Dedifferentiated amniotic fluid mesenchymal stem cell (primary cell): ENCODE results near the gene EPN1.

Experiments used
- DNase-seq: peaks from one replicate; pipeline ENCODE4 v3.0.0-alpha.2; 2016; ENCODE audit errors: extremely low spot score

Gene EPN1

GRCh38 chr19:55646889-55647731 lies 27.9 kb upstream of the EPN1 start:
- no peak for DNase-seq

DNA sequence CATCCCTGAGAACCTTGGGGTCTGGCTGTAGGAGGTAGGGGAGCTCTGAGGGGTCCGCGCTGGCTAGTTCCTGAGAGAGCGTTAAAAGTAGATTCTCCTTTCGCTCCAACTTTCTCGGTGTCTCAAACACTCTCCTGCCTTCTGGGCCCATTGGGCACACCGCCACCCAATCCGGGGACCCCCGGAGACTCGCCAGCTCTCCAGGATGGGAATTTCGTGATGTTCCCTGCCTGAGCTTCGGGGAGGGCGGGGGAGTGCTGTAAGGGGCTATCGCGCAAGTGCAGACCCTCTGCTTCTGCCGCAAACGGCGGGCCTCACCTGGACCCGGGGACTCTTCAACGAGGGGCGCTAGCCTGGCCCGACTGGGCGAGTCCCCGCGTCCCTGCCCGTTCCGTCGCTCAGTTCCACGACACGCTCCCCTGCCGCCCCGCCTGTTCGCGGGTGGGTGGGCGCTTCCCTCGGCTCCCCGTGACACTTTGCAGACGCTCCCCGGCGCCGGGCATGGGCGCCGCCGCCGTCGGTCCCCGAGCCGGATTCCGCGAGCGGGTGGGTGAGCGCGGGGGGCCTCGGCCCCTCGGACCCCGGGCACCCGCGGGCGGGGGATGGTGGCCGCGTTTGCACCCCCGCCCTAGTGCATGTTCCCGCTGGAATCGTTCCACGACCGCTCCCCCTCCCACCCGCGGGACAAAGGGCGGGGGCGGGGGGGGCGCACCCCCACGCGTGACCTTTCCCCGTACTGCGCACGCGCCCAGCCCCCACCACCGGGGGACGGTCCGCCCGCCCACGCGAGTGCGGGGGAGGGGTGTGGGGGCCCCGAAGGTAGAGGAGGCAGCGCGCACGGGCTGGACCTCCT lies 27.1 kb upstream of the EPN1 start, which contains the start of gene CCDC106:
Gene CCDC106, plus strand, starts transcription at position 481 of the 853 bp plus-strand sequence. CDS start 835 bp downstream, outside the sequence.
- peak; percentile 44 for DNase-seq

- DNase-seq: no peak
These were observed 26.3 kb upstream of the EPN1 start for GRCh38 chr19:55648585-55649267.

- no peak for DNase-seq
These were observed 25.5 kb upstream of the EPN1 start for GRCh38 chr19:55649268-55650125.

DNA sequence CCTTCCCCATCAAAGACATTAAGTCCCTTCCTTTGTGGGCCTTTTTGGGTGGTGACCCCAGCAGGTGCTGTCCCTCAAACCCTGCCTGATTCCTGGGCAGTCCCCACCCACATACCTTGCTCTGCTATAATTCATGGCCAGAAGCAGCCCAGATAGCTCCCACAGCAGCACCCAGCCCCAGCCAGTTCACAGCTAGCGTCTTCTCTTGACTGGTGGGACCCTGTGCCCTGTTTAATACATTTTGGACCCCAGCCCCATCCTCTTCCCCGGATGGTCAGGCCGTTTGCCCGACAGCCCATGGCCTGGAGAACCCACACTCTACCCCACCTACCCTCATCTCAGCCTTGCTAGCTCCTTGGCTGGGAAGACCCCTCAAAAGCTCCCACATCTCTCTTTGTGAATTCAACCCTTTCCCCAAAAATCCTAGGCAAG lies 24.9 kb upstream of the EPN1 start:
- no peak for DNase-seq

DNA sequence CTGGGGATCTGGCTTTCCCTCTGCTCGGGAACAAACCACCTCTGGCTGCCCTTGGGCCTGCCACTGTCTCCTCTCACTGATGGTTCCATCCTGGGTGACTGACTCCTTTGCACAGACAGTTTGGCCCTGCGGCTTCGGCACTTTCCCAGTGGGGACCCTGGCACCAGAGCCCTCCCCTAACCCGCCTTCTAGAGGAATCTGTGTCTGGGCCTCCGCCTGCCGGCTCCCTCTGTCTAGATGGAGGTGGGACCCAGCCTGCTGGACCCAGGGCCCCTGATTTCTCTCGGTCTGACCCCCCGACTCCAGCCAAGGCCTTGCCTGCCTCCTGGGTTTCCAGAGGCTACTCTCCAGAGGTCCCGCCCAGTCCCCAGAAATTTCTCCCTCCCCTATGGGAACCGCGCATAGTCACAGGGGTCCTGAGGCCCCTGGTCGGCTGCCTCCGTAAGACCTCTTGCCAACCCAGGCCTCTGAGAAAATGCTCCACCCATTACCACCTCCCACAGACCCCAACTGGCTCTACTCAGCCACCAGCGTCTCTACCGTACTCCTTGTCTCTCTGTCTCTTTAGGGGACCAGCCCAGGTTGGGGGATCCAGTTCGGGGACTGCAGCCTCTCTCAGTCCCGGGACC lies 24.3 kb upstream of the EPN1 start:
- DNase-seq: no peak

DNA sequence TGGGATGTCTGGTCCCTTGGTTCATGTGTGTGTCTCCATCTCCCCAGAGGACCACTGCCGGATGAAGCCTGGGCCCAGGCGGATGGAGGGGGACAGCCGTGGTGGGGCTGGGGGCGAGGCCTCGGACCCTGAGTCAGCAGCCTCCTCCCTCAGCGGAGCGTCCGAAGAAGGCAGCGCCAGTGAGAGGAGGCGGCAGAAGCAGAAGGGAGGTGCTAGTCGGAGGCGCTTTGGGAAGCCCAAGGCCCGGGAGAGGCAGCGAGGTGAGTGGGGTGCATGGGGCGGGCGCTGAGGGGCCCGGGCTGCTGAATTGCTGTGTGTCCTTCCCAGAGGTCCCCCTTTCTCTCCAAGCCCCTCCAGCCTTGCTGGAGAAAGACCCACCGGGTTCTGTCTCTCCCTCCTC lies 23.8 kb upstream of the EPN1 start:
- DNase-seq: no peak

DNA sequence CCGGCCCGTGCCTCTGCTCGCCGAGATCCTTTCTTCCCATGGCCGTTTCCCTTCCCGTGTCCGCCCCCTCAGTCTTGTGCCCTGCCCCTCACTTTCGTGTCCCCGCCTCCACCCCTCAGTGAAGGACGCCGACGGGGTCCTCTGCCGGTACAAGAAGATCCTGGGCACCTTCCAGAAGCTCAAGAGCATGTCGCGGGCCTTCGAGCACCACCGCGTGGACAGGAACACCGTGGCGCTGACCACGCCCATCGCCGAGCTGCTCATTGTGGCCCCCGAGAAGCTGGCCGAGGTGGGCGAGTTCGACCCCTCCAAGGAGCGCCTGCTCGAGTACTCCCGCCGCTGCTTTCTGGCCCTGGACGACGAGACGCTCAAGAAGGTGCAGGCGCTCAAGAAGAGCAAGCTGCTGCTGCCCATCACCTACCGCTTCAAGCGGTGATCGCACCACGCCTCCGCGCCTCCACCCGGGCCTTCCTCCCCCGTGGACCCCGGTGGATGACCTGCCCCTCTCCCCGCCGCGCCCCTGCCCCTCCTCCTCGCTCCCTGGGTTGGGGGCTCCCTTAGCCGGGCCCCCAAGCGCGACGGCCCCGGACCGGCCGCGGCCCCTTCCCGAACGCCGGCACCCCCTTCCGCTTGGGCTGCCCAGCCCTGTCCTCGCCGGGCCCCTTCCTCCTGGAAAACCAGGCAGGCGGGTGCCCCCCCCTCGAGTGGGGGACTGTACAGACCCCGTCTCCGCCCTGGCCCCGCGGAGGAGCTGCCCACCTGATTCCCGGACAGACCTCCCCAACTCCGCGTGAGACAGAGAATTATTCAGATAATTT lies 22.5 kb upstream of the EPN1 start:
- no peak for DNase-seq

DNA sequence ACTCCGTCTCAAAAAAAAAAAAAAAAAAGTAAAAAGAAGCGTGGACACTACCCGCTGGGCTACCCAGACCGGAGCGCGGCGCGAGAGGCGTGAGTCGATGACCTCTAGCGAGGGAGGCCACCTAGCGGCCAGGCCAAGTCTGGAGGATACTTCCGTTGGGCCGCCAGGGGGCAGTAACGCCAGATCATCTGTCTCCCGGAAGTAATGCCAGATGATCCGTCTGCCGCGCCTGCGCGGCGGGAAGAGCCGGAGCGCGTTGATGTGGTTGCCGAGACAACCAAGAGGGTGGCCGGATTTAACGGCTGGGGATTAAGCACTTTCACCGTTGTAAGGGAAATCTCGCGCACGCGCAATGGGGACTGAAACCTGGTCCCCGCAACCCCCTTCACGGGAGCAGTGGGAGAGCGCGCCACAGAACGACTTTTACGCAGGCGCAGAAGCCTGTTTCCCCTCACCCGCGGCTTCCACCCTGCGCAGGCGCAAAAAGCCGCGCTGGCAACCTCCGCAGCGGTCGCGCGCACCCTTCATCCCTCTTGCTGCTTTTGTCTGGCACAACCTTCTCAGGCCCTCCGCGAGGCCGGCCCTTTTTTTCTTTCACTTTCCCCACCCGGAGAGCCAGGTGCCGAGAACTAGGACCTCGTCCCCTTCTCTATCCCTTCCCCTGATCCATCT lies 21.2 kb upstream of the EPN1 start:
- peak; percentile 97 for DNase-seq

GRCh38 chr19:55654323-55654867 lies 20.6 kb upstream of the EPN1 start:
- DNase-seq: peak; percentile 100

GRCh38 chr19:55654868-55655647 lies 20.0 kb upstream of the EPN1 start, which contains the start of gene U2AF2:
U2AF2 (plus strand) TSS chr19:55655035; CDS start chr19:55655105, 70 bp downstream.
- DNase-seq: peak; percentile 88

- no peak for DNase-seq
These were observed 19.4 kb upstream of the EPN1 start for GRCh38 chr19:55655648-55656040.

- no peak for DNase-seq
These were observed 18.5 kb upstream of the EPN1 start for GRCh38 chr19:55656552-55656951.

GRCh38 chr19:55656988-55657747 lies 17.9 kb upstream of the EPN1 start:
- DNase-seq: no peak

- DNase-seq: no peak
These were observed 16.1 kb upstream of the EPN1 start for GRCh38 chr19:55658846-55659459.

- DNase-seq: no peak
These were observed 15.2 kb upstream of the EPN1 start for GRCh38 chr19:55659822-55660221.

DNA sequence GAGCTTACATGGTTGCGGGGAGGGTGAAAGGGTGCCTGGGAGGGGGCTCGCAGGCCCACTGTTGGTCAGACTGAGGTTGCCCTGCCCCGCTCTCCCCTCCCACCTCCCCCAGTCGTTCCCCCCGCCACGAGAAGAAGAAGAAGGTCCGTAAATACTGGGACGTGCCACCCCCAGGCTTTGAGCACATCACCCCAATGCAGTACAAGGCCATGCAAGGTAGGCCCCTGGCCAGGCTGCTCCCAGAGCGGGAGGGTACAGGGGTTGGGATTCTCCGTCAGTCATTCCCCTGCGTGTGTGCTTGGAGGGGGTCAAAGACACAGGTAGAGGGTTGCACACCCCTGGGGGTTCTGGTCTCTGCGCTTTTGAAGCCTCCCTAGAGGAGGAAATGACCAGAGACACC lies 14.6 kb upstream of the EPN1 start:
- DNase-seq: no peak
